OCI-LY3 (cell line): ENCODE measurements around the gene PPP2R5C.

ENCODE experiments used
- H2AFZ ChIP-seq: fragments of 200-600, 300-600 bp; shearing (Covaris generic); 2 replicates; pipeline ENCODE4 v1.6.0; 2014; ENCODE audit warnings: antibody characterized with exemption, low read depth, low read length
- H3K27ac ChIP-seq: fragments of 200-600, 300-600 bp; sonication (generic); 2 replicates; pipeline ENCODE4 v1.5.1; 2014; ENCODE audit warnings: mild to moderate bottlenecking, low read length, moderate library complexity, mixed read lengths
- H3K27me3 ChIP-seq: fragments of 200-600, 300-600 bp; sonication (generic); 2 replicates; pipeline ENCODE4 v1.6.1; 2014; ENCODE audit warnings: low read depth, low read length, mixed read lengths
- H3K36me3 ChIP-seq: fragments of 200-600, 300-600 bp; sonication (generic); replicated peaks from 2 replicates; pipeline ENCODE3; 2014; ENCODE audit warnings: low read depth, low read length, mixed read lengths
- H3K4me1 ChIP-seq: fragments of 300-600, 200-600 bp; sonication (generic); 2 replicates; pipeline ENCODE4 v1.6.1; 2014; ENCODE audit warnings: low read length, mixed read lengths
- H3K4me2 ChIP-seq: fragments of 200-600, 300-600 bp; sonication (generic); 2 replicates; pipeline ENCODE4 v1.6.1; 2014; ENCODE audit warnings: low read length, mixed read lengths
- H3K4me3 ChIP-seq: fragments of 300-600, 200-600 bp; sonication (generic); 2 replicates; pipeline ENCODE4 v1.5.1; 2014; ENCODE audit warnings: antibody characterized with exemption, mild to moderate bottlenecking, low read length, moderate library complexity
- H3K79me2 ChIP-seq: fragments of 300-600, 200-600 bp; shearing (Covaris generic); 2 replicates; pipeline ENCODE4 v1.6.1; 2014; ENCODE audit warnings: mild to moderate bottlenecking, low read length, mixed read lengths
- H3K9ac ChIP-seq: fragments of 300-600, 200-600 bp; shearing (Covaris generic); 2 replicates; pipeline ENCODE4 v1.6.0; 2014; ENCODE audit warnings: mild to moderate bottlenecking, low read length, moderate library complexity
- H3K9me3 ChIP-seq: fragments of 200-600, 300-600 bp; shearing (Covaris generic); 2 replicates; pipeline ENCODE4 v1.6.1; 2014; ENCODE audit warnings: low read length, mixed read lengths; ENCODE audit not compliant: insufficient read depth
- H4K20me1 ChIP-seq: fragments of 200-600, 300-600 bp; sonication (generic); 2 replicates; pipeline ENCODE4 v1.6.1; 2016; ENCODE audit warnings: low read length, mixed read lengths; ENCODE audit not compliant: insufficient read depth
- EZH2phosphoT487 ChIP-seq: fragments of 200-600 bp; shearing (Covaris generic); IDR thresholded peaks from 2 replicates; pipeline ENCODE4 v1.6.1; 2018; ENCODE audit warnings: antibody characterized with exemption, mixed run types, low read depth
- TF ChIP-seq, protein P1 (sequence below): fragments of 200-600, 300-600 bp; sonication (generic); IDR thresholded peaks from 2 replicates; pipeline ENCODE4 v1.5.1; 2014; ENCODE audit warnings: antibody characterized with exemption, low read length, low read depth

PPP2R5C gene

DNA sequence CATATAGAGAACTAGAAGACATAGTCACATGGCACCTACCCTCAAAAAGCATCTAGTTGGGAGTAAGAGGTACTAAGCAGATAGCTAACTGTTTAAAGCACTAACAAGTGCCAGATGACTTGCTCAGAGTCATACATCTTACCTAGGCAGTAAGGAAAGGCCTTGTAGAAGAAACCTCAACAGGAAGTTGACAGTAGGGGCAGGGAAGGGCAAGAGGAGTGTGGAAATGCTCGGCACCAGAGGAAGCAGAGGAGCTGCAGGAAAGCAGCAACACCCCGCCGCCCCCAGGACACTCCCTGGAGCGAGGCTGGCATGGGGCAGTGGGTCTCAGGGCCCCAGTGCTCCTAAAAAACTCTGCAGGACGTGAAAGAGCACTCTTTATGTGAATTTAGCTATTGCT, 92.9 kb downstream of the PPP2R5C start:
- H4K20me1 ChIP-seq: peaks cover 54% of the 10 kb centered on the region
- H3K4me1 ChIP-seq: peaks cover 19% of the 10 kb centered on the region
- H3K4me3 ChIP-seq: no peak overlapping the region
- no peak for TF ChIP-seq EZH2phosphoT487
- TF ChIP-seq, protein P1, sequence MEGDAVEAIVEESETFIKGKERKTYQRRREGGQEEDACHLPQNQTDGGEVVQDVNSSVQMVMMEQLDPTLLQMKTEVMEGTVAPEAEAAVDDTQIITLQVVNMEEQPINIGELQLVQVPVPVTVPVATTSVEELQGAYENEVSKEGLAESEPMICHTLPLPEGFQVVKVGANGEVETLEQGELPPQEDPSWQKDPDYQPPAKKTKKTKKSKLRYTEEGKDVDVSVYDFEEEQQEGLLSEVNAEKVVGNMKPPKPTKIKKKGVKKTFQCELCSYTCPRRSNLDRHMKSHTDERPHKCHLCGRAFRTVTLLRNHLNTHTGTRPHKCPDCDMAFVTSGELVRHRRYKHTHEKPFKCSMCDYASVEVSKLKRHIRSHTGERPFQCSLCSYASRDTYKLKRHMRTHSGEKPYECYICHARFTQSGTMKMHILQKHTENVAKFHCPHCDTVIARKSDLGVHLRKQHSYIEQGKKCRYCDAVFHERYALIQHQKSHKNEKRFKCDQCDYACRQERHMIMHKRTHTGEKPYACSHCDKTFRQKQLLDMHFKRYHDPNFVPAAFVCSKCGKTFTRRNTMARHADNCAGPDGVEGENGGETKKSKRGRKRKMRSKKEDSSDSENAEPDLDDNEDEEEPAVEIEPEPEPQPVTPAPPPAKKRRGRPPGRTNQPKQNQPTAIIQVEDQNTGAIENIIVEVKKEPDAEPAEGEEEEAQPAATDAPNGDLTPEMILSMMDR: no peak
- peaks cover 72% of the 10 kb centered on the region for H3K79me2 ChIP-seq
- no peak overlapping the region for H2AFZ ChIP-seq
- H3K9me3 ChIP-seq: no peaks in the 10 kb centered on the region
- H3K27me3 ChIP-seq: no peaks in the 10 kb centered on the region
- no peak overlapping the region for H3K9ac ChIP-seq
- H3K27ac ChIP-seq: no peak overlapping the region
- H3K4me2 ChIP-seq: no peak overlapping the region
- peaks cover 9% of the 10 kb centered on the region for H3K36me3 ChIP-seq

DNA sequence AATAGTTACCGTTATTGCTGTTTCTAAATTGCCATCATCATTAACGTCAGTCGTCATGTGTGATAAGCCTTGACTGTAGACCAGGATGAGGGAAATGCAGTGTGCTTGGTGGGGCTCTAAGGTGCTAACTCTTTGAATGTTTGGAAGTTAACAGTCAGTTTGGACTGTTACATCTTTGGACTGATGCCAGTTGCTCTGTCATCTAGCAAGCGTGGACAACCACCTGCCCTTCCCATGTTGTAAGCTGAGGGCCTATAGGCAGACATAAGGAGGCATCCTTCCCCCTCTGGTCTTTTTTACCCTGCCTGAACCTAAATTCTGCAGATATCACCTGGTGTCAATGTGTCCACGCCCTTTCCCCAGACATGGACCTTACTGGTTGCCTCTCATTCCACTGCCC, 94.4 kb downstream of the PPP2R5C start:
- Histone ChIP-seq H3K27ac (no peak overlapping the region), H4K20me1 (peaks cover 52% of the 10 kb centered on the region), H3K36me3 (peaks cover 15% of the 10 kb centered on the region), H3K4me1 (peaks cover 12% of the 10 kb centered on the region), H3K9me3 (no peaks in the 10 kb centered on the region), H2AFZ (no peak overlapping the region), H3K9ac (no peak overlapping the region), H3K4me2 (no peak overlapping the region), H3K4me3 (no peak overlapping the region), H3K79me2 (peaks cover 67% of the 10 kb centered on the region), H3K27me3 (no peaks in the 10 kb centered on the region)
- TF ChIP-seq EZH2phosphoT487: no peak
- TF ChIP-seq, protein P1: no peak

DNA sequence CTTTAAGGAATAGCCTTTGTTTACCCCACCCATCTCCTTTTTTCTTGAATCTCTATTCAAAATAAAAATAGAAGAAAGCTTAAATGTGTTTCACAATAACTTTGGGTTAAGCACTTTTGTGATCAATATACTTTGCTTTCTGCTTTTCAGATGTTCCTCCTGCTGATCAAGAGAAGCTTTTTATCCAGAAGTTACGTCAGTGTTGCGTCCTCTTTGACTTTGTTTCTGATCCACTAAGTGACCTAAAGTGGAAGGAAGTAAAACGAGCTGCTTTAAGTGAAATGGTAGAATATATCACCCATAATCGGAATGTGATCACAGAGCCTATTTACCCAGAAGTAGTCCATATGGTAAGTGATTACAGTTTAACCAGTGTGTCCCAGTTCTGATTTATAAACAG, 95.0 kb downstream of the PPP2R5C start:
- no peaks in the 10 kb centered on the region for H3K9me3 ChIP-seq

DNA sequence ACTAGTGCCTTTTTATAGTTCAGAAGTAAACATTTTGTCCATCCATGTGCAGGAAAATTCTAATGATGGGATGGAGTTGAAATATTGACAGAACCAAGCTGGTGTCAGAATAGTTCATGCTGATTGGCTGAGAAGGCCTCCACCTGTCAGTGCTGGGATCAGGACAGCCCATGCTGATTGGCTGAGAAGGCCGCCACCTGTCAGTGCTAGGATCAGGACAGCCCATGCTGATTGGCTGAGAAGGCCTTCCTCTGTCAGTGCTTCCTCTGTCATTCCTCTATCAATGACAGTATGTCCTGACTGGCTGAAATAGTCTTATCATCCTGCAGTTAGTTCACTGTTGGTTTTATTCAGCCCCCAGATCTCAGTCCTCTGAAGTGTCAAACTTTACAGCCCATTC, 95.7 kb downstream of the PPP2R5C start:
- Histone ChIP-seq H2AFZ (no peak overlapping the region), H3K36me3 (peaks cover 15% of the 10 kb centered on the region), H4K20me1 (peaks cover 41% of the 10 kb centered on the region), H3K27me3 (no peaks in the 10 kb centered on the region), H3K27ac (no peak overlapping the region), H3K4me1 (0 out of 2 replicates have a peak, but pooled peaks cover under 1% of the 10 kb centered on the region), H3K4me2 (no peak overlapping the region), H3K79me2 (peaks cover 56% of the 10 kb centered on the region), H3K9ac (no peak overlapping the region), H3K4me3 (no peak overlapping the region), H3K9me3 (no peaks in the 10 kb centered on the region)
- TF ChIP-seq, protein P1: no peak
- no peak for TF ChIP-seq EZH2phosphoT487

More for the DNA sequence above, 95.0 kb downstream of the PPP2R5C start:
- H3K4me2 ChIP-seq: no peak overlapping the region
- peaks cover 15% of the 10 kb centered on the region for H3K36me3 ChIP-seq
- peaks cover 63% of the 10 kb centered on the region for H3K79me2 ChIP-seq
- no peak for TF ChIP-seq EZH2phosphoT487
- TF ChIP-seq, protein P1: no peak
- no peak overlapping the region for H3K27ac ChIP-seq
- peaks cover 7% of the 10 kb centered on the region for H3K4me1 ChIP-seq
- no peak overlapping the region for H2AFZ ChIP-seq
- H3K4me3 ChIP-seq: no peak overlapping the region
- peaks cover 47% of the 10 kb centered on the region for H4K20me1 ChIP-seq
- no peaks in the 10 kb centered on the region for H3K27me3 ChIP-seq
- H3K9ac ChIP-seq: no peak overlapping the region
